Erythroblast (primary cell): ENCODE results near the gene SLC25A44.

Experiments
- DNase-seq, 2 experiments: peaks; one replicate each; lab custom pipeline; 2025; lab: John Stamatoyannopoulos, UW
- GATA1 ChIP-seq: IDR thresholded peaks from 2 replicates; pipeline ENCODE4 v1.6.1; 2011; ENCODE audit warnings: low read depth, mild to moderate bottlenecking, control low read depth, low read length, moderate library complexity
- POLR2A ChIP-seq: IDR thresholded peaks from 2 replicates; pipeline ENCODE4 v1.6.1; 2011; ENCODE audit warnings: mild to moderate bottlenecking, low read length

SLC25A44 gene

GRCh38 chr1:156246241-156246780 lies 52.4 kb downstream of the SLC25A44 start:
- TF ChIP-seq GATA1 (no peak), POLR2A (no peak)
- no peak for DNase-seq

GRCh38 chr1:156246781-156247459 lies 53.0 kb downstream of the SLC25A44 start:
- no peak for DNase-seq
- TF ChIP-seq GATA1 = no peak

GRCh38 chr1:156247460-156248322 lies 53.8 kb downstream of the SLC25A44 start, which contains the start of gene PAQR6:
Gene PAQR6, minus strand, starts transcription at chr1:156248056. Its CDS starts 1,325 bp downstream, at chr1:156246731.
- no peak for DNase-seq
- TF ChIP-seq GATA1 = no peak
- TF ChIP-seq POLR2A = no peak

- no peak for DNase-seq
- TF ChIP-seq POLR2A = no peak
- TF ChIP-seq GATA1 = no peak
These were observed 54.4 kb downstream of the SLC25A44 start for GRCh38 chr1:156248323-156248683.

- TF ChIP-seq POLR2A (no peak), GATA1 (no peak)
- no peak for DNase-seq
These were observed 55.7 kb downstream of the SLC25A44 start for GRCh38 chr1:156249593-156249992.

GRCh38 chr1:156251527-156251926 lies 57.6 kb downstream of the SLC25A44 start:
- no peak for TF ChIP-seq GATA1
- no peak for TF ChIP-seq POLR2A

GRCh38 chr1:156253634-156254033 lies 59.7 kb downstream of the SLC25A44 start:
- DNase-seq = no peak
- TF ChIP-seq POLR2A = no peak
- no peak for TF ChIP-seq GATA1

More at GRCh38 chr1:156251527-156251926, 57.6 kb downstream of the SLC25A44 start:
- DNase-seq = no peak

GRCh38 chr1:156257711-156258110 lies 63.8 kb downstream of the SLC25A44 start:
- no peak for TF ChIP-seq GATA1
- no peak for DNase-seq

GRCh38 chr1:156258859-156259258 lies 65.0 kb downstream of the SLC25A44 start:
- TF ChIP-seq POLR2A = no peak
- no peak for TF ChIP-seq GATA1
- no peak for DNase-seq

- TF ChIP-seq GATA1 (no peak), POLR2A (no peak)
- peak; percentile 19 to 31 for DNase-seq
These were observed 65.9 kb downstream of the SLC25A44 start for GRCh38 chr1:156259805-156260204.

- no peak for DNase-seq
- TF ChIP-seq GATA1 (no peak), POLR2A (no peak)
These were observed 67.0 kb downstream of the SLC25A44 start for GRCh38 chr1:156260896-156261295.
